Nephron progenitor cell (in vitro differentiated cells): ENCODE results near the gene EPS15.
A peak's percentile ranks its signal among the peaks of the same experiment; 100 is the strongest.
"Not testable (repeated sequence)": the region's sequence is repeated elsewhere in the genome, so short reads cannot be mapped to it uniquely, and the experiment has no call there.

Experiments
- DNase-seq: peaks from one replicate; pipeline ENCODE4 v3.0.0; 2021
- H3K27ac Mint-ChIP-seq: 2 replicates; pipeline ENCODE4 v1.8.0; 2021; ENCODE audit warnings: mild to moderate bottlenecking, moderate library complexity, mixed read lengths
- H3K27me3 Mint-ChIP-seq: 2 replicates; pipeline ENCODE4 v1.8.0; 2021; ENCODE audit warnings: mild to moderate bottlenecking, low read depth, mixed read lengths; ENCODE audit not compliant: poor library complexity
- H3K36me3 Mint-ChIP-seq: 2 replicates; pipeline ENCODE4 v1.8.0; 2021; ENCODE audit warnings: low read depth, mixed read lengths
- H3K4me1 Mint-ChIP-seq: 2 replicates; pipeline ENCODE4 v1.8.0; 2021; ENCODE audit warnings: mixed read lengths
- H3K4me3 Mint-ChIP-seq: 2 replicates; pipeline ENCODE4 v1.8.0; 2021; ENCODE audit warnings: mild to moderate bottlenecking, moderate library complexity, mixed read lengths
- H3K9me3 Mint-ChIP-seq: 2 replicates; pipeline ENCODE4 v1.8.0; 2021; ENCODE audit warnings: mild to moderate bottlenecking, moderate library complexity, mixed read lengths
- TF ChIP-seq, protein P1 (sequence below): fragments of 200-600 bp; sonication (generic); IDR thresholded peaks from 2 replicates; pipeline ENCODE4 v1.5.0; 2021; ENCODE audit warnings: antibody characterized with exemption

EPS15 gene

DNA sequence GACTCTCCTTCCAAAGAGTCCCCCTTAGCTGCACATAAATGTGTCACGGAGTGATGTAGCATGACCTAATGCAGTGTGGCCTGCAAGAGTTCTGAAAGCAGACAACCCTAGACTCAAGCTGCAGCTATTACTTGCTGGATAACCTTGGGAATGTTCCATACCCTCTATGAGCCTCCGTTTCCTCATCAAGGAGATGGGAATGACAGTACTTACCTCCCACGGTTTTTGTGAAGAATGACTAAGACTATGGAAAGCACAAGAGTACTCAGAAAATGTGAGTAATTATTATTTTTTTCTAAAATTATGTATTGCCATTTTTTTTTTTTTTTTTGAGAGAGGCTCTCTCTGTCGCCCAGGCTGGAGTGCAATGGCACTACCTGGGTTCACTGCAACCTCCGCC, 191.7 kb downstream of the EPS15 start:
- Mint-ChIP-seq H3K36me3 (no peaks in the 10 kb centered on the region), H3K9me3 (no peaks in the 10 kb centered on the region), H3K27ac (no peak overlapping the region), H3K27me3 (peaks cover 22% of the 10 kb centered on the region), H3K4me3 (no peak overlapping the region), H3K4me1 (peaks cover 42% of the 10 kb centered on the region)
- TF ChIP-seq, protein P1, sequence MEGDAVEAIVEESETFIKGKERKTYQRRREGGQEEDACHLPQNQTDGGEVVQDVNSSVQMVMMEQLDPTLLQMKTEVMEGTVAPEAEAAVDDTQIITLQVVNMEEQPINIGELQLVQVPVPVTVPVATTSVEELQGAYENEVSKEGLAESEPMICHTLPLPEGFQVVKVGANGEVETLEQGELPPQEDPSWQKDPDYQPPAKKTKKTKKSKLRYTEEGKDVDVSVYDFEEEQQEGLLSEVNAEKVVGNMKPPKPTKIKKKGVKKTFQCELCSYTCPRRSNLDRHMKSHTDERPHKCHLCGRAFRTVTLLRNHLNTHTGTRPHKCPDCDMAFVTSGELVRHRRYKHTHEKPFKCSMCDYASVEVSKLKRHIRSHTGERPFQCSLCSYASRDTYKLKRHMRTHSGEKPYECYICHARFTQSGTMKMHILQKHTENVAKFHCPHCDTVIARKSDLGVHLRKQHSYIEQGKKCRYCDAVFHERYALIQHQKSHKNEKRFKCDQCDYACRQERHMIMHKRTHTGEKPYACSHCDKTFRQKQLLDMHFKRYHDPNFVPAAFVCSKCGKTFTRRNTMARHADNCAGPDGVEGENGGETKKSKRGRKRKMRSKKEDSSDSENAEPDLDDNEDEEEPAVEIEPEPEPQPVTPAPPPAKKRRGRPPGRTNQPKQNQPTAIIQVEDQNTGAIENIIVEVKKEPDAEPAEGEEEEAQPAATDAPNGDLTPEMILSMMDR: no peak
- DNase-seq: no peak

DNA sequence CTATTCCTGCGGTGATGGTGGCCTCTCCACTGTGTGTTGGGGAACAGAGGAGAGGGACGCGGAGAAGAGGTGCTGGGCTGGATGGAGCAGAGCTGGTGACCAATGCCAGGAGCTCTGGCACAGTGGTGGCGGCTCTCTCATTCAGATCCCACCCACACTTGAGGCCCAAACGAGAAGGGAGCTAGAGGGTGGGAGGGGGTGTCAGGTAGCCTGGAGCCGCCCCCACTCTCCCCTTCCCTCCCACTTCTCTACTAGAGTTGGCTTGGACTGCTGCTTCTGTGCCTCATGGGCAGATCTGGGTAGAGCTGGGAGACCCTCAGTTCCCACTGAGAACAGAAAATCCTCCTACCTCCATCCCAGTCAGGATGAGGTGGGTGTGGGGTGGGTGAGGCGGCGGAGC, 192.2 kb downstream of the EPS15 start:
- H3K4me1 Mint-ChIP-seq: peaks cover 45% of the 10 kb centered on the region
- H3K9me3 Mint-ChIP-seq: no peaks in the 10 kb centered on the region
- DNase-seq: no peak
- H3K27me3 Mint-ChIP-seq: peaks cover 22% of the 10 kb centered on the region
- TF ChIP-seq, protein P1: no peak
- H3K27ac Mint-ChIP-seq: no peak overlapping the region
- no peak overlapping the region for H3K4me3 Mint-ChIP-seq
- H3K36me3 Mint-ChIP-seq: no peaks in the 10 kb centered on the region

DNA sequence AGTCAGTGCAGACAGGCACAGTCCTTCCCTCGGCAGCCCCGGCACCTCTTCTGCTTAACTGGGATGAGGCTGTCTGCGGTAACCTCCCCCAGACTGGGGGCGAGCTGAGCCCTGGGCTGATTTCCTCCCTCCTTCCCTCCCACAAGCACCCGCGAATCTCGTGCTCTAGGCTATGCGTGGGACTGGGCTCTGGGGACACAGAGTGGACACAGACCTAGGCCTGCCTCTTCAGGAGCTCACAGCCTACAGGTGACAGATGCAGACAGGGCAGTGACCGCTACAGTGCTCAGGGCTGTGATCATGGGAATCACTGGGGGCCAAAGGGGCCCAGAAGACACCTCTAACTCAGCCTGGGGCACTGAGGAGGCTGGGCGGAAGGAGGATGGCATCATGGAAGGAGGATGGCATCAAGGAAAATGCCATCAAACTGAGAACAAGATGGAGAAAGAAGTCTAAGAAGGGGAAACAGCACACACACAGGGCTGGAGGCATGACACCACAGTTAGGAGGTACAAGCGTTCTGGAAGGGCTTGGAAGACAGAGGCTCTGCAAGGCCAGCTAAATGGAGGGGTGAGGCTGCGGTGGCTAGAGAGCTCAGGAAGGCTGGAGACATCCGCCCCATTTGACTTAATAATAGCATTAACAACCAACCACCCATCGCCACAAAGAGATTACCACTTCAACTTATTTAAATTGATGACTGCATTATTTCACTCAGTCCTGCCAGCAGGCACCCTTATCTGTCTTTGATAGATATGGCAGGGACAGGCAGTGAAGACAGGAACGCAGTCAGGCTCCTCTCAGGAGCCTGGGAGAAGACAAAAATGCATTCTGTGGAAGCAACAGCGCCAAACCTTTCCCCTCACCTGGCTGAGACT, 192.9 kb downstream of the EPS15 start:
- no peak for DNase-seq
- no peaks in the 10 kb centered on the region for H3K9me3 Mint-ChIP-seq
- peaks cover 20% of the 10 kb centered on the region for H3K27me3 Mint-ChIP-seq
- no peak overlapping the region for H3K4me3 Mint-ChIP-seq
- H3K4me1 Mint-ChIP-seq: peaks cover 41% of the 10 kb centered on the region
- peak overlapping the region; percentile 41 for H3K27ac Mint-ChIP-seq
- H3K36me3 Mint-ChIP-seq: no peaks in the 10 kb centered on the region
- TF ChIP-seq, protein P1: no peak

DNA sequence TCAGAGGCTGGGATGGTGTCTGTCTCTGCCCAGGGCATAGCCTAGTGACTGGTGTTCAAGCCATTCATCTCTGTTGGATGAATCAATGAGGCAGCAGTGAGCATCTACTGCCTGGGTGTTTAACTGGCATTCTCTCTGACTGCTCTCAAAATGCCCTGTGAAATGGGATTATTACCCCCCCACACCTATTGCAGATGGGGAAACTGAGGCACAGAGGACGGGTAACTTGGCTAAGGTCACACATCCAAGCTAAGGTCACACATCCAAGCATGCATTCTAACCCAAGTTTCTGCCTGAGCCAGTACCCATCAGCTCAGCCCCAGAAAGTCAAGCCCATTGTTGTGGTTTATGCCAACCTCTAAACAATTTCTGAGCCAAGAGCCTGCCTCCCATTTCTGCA, 193.7 kb downstream of the EPS15 start:
- TF ChIP-seq, protein P1: no peak
- H3K27me3 Mint-ChIP-seq: peaks cover 16% of the 10 kb centered on the region
- H3K4me1 Mint-ChIP-seq: peaks cover 38% of the 10 kb centered on the region
- no peak overlapping the region for H3K4me3 Mint-ChIP-seq
- H3K27ac Mint-ChIP-seq: no peak overlapping the region
- no peak for DNase-seq
- no peaks in the 10 kb centered on the region for H3K36me3 Mint-ChIP-seq
- no peaks in the 10 kb centered on the region for H3K9me3 Mint-ChIP-seq

DNA sequence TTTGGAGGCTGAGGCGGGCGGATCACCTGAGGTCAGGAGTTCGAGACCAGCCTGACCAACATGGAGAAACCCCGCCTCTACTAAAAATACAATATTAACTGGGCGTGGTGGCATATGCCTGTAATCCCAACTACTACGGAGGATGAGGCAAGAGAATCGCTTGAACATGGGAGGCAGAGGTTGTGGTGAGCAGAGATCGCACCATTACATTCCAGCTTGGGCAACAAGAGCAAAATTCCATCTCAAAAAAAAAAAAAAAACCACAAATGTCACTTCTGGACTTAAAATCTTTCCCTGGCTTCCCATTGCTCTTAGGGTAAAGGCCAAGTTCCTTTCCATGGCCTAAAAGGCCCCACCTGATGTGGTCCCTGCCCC, 194.1 kb downstream of the EPS15 start:
- peaks cover 38% of the 10 kb centered on the region for H3K4me1 Mint-ChIP-seq
- H3K27me3 Mint-ChIP-seq: peaks cover 15% of the 10 kb centered on the region
- H3K4me3 Mint-ChIP-seq, H3K9me3 Mint-ChIP-seq, H3K27ac Mint-ChIP-seq, H3K36me3 Mint-ChIP-seq, DNase-seq: not testable (repeated sequence)

DNA sequence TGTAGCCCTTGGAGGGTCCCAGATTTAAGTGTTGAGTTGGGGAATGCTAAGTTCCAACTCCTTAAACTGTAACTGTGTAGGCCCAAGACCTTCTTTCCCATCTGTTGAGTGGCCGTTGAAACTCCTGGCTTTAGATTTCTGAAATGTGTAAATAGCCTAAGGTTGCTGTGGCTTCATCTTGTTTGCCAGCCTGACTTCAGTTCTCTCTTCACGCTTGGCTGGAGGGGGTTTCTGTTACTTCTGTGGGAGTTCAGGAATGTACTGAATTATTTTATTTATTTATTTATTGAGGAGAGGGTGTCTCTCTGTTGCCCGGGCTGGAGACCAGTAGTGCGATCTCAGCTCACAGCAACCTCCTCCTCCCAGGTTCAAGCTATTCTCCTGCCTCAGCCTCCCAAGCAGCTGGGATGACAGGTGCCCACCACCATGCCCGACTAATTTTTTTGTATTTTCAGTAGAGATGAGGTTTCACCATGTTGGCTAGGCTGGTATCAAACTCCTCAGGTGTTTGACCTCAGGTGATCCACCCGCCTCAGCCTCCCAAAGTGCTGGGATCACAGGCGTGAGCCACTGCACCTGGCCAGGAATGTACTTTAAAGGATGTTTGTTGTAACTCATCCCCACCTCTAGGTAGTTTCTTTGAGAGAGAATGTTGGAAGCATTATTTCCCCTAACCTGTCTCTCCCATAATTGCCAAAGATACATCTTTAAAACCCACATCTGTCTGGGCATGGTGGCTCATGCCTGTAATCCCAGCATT, 194.6 kb downstream of the EPS15 start:
- no peak overlapping the region for H3K4me3 Mint-ChIP-seq
- peaks cover 11% of the 10 kb centered on the region for H3K27me3 Mint-ChIP-seq
- no peak for DNase-seq
- no peaks in the 10 kb centered on the region for H3K36me3 Mint-ChIP-seq
- no peak overlapping the region for H3K27ac Mint-ChIP-seq
- TF ChIP-seq, protein P1: no peak
- peaks cover 38% of the 10 kb centered on the region for H3K4me1 Mint-ChIP-seq
- no peaks in the 10 kb centered on the region for H3K9me3 Mint-ChIP-seq
